Small intestine (tissue), 7 donors: ENCODE data around the gene DSG2. TPM values are rescaled to one million over a fixed set of nuclear protein-coding genes. Genes with fewer than 3 reads are reported as not detected.

Source experiments
- DNase-seq, 2 donors: peaks; one replicate each; pipeline versions ENCODE4 v3.0.0 to v3.0.0-alpha.2; 2013
- FAIRE-seq: peaks from 2 replicates; lab custom pipeline; 2012; peaks lifted over from hg19 to GRCh38; lab: Jason Lieb, UNC
- H3K27ac ChIP-seq, 3 donors: one replicate each; pipeline ENCODE4 v1.5.1; 2013; ENCODE audit warnings: low read length in 2 of 3, mild to moderate bottlenecking in 2 of 3, control low read depth in 1 of 3, inconsistent platforms in 1 of 3, low read depth in 1 of 3, moderate library complexity in 1 of 3
- H3K27me3 ChIP-seq, 3 donors: one replicate each; pipeline ENCODE4 v1.6.1; 2013; ENCODE audit warnings: low read length in 3 of 3, inconsistent platforms in 1 of 3; ENCODE audit not compliant: control insufficient read depth in 3 of 3, insufficient read depth in 3 of 3
- H3K36me3 ChIP-seq, 3 donors: one replicate each; pipeline ENCODE4 v1.6.1; 2013; ENCODE audit warnings: low read length in 3 of 3, inconsistent platforms in 1 of 3, low read depth in 1 of 3, mild to moderate bottlenecking in 1 of 3, moderate library complexity in 1 of 3; ENCODE audit not compliant: control insufficient read depth in 3 of 3, insufficient read depth in 2 of 3
- H3K4me1 ChIP-seq, 3 donors: one replicate each; pipeline ENCODE4 v1.6.1; 2013; ENCODE audit warnings: low read length in 2 of 3, inconsistent platforms in 1 of 3, low read depth in 1 of 3, mild to moderate bottlenecking in 1 of 3, moderate library complexity in 1 of 3; ENCODE audit not compliant: control insufficient read depth in 3 of 3, insufficient read depth in 2 of 3
- H3K4me3 ChIP-seq, 3 donors: one replicate each; pipeline ENCODE4 v1.5.1; 2013; ENCODE audit warnings: low read length in 3 of 3, control low read depth in 1 of 3, inconsistent platforms in 1 of 3, low read depth in 1 of 3, mild to moderate bottlenecking in 1 of 3, moderate library complexity in 1 of 3
- H3K9me3 ChIP-seq, 2 donors: one replicate each; pipeline ENCODE4 v1.6.1; 2013; ENCODE audit warnings: low read depth in 1 of 2, low read length in 1 of 2; ENCODE audit not compliant: control insufficient read depth in 2 of 2, insufficient read depth in 1 of 2
- WGBS, 3 donors: extraction: QIAGEN DNeasy Blood & Tissue Kit; methylation state at CpG; one replicate each; pipeline ENCODE4 v1.1.7; 2013; 5-methylcytosine and 5-hydroxymethylcytosine counted together
- polyA plus RNA-seq, 4 donors: library from polyadenylated mRNA; stranded (reverse) in 3 of 4; unstranded in 1 of 4; fragments of 200-250 nt in 3 of 4; fragments of 120-200 nt in 1 of 4; gene quantifications; one replicate each; pipeline versions ENCODE4 v1.2.1 to v1.2.3, GENCODE V29; 2013
- donor health status: healthy with polysubstance abuse.
- donor health status: control.
- donor health status: control.
- donor health status: Bipolar disorder and iron deficiency.
- donor health status: healthy.

The DSG2 gene
- polyA plus RNA-seq, 4 donors: 28.6 to 106 (median 47.9) TPM

DNA sequence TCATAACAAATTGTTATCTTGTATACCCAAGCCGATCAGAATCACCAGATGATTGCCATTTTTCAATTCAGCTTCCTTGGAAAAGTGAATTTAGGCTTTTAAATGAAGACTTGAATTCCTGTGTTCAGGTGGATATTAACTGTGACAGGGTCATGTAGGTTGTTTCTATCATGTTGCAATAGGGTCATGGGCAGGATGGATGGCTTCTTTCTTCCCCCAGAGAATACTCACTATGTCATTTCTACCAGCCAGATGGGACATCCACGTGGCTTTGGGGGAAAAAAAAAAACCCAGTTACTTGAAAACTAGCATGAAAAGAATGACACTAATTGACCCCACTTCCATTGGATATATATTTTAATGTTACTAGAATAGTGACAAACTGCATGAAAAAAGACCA lies 14.6 kb upstream of the DSG2 start:
- 65 to 85% (median 83%) methylated on average over 2 of the region's 2 CpGs for WGBS, 3 donors
- DNase-seq (no peak), FAIRE-seq (no peak)
- Histone ChIP-seq H3K27ac (no peak overlapping the region), H3K9me3 (no peaks in the 10 kb centered on the region), H3K27me3 (no peaks in the 10 kb centered on the region), H3K4me3 (no peak overlapping the region), H3K36me3 (no peaks in the 10 kb centered on the region), H3K4me1 (no peaks in the 10 kb centered on the region)

DNA sequence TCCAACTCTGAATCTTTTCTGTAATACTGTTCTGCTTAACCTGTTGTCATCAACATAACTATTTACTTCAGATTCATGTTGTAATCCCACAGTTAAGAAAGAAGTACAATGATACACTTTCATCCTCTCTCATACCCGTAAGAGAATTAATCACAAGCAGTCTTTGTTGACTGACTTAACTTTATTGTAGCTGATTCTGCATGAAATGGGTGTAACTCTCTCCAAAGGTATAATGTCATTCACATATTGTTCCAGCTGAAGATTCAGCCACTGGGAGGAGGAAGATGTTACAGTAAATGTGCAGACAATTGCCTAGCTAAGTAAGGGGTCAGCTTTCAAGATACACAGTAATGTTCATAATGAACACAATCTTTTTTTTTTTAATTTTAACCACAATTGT lies 13.5 kb upstream of the DSG2 start:
- no peak overlapping the region for H3K4me3 ChIP-seq
- FAIRE-seq (no peak), DNase-seq (no peak)
- H3K36me3 ChIP-seq: no peaks in the 10 kb centered on the region
- H3K9me3 ChIP-seq: no peaks in the 10 kb centered on the region
- 37 to 59% (median 51%) methylated on average over 1 of the region's 1 CpG for WGBS, 3 donors
- H3K27me3 ChIP-seq: no peaks in the 10 kb centered on the region
- H3K27ac ChIP-seq: no peak overlapping the region
- peaks cover 0 to 3% (median 0%) of the 10 kb centered on the region in 3 donors for H3K4me1 ChIP-seq

DNA sequence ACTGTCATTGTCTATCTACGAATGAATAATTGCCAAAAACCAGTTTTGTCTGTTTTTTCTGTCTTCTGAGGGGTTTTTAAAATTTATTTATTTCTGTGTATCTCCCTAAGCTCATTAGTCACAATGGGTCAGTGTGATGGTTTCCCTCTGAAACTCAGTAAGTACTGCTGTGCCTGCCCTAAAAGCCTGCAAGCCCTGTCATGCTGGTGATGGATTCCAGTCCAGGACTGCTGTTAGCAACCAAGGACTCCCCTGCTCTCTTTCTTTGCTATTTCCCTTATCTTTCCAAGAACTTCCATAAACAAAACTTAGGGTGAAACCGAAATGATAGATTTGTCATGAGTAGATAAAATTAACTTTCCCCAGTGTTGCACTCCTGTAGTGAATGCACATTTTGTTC lies 11.8 kb upstream of the DSG2 start:
- H3K4me1 ChIP-seq: peaks cover 0 to 9% (median 5%) of the 10 kb centered on the region in 3 donors
- WGBS, 3 donors: 58 to 74% (median 65%) methylated on average over 2 of the region's 2 CpGs
- H3K27ac ChIP-seq: no peak overlapping the region
- no peak for FAIRE-seq
- no peaks in the 10 kb centered on the region for H3K36me3 ChIP-seq
- H3K9me3 ChIP-seq: no peaks in the 10 kb centered on the region
- H3K27me3 ChIP-seq: no peaks in the 10 kb centered on the region
- DNase-seq: no peak
- H3K4me3 ChIP-seq: no peak overlapping the region

DNA sequence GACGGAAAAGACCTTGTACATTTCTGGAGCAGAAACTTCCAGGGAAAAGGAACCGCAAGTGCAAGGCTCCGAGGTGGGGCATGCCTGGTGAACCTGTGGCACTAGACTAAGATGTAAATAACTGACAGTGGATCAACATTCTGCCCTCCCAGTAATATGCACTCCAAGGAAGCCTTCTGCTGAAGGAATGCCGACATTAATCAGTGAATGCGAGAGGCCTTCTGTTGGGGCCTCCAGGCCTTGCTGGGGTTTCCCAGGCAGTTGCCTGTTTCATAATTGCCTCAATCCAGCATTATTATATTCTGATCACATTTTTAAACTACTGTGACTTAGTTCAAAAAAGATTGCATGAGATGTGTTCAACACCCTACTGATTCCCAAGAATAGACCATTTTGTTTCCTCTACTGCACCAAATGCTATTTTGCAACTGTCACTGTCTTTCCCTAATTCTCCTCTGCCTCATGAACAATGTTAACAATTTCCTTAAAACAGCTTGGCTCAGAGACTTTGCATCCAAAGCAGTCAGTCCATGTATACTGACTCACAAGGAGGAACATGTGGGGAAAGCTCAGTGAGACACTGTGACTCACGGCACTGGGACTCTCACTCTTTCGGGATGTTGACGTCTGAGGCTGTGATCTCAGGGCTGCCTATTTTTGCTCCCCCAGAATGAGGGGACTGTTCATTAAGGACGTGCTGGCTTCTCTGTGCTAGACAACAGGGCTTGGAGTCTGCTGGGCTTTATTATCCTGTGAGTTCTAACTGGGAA lies 10.5 kb upstream of the DSG2 start:
- no peak overlapping the region for H3K27ac ChIP-seq

DNA sequence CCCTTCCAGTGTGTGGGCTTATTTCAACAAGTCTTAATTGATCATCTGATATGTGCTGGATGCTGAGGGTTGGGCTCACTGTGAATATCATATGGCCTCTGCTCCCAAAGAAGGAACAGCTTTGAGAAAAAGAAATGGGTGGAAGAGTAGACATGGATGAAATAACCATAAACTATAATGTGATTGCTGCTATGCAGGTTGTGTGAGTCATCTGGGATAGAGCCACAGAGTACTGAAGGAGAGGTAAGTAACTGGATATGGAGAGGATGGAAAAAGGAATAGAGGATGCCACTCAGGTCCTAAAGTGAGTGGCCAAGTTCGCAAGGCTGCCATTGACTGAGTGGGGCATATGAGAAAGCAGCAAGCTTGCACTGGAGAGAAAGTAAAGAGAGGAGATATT lies 8.7 kb upstream of the DSG2 start:
- peaks cover 0 to 9% (median 5%) of the 10 kb centered on the region in 3 donors for H3K4me1 ChIP-seq

More for the DNA sequence above, 10.5 kb upstream of the DSG2 start:
- Histone ChIP-seq H3K9me3 (no peaks in the 10 kb centered on the region), H3K27me3 (no peaks in the 10 kb centered on the region), H3K4me3 (no peak overlapping the region), H3K36me3 (no peaks in the 10 kb centered on the region), H3K4me1 (peaks cover 0 to 9% (median 5%) of the 10 kb centered on the region in 3 donors)
- FAIRE-seq (no peak), DNase-seq (no peak)
- 85 to 93% (median 88%) methylated on average over 9 of the region's 9 CpGs for WGBS, 3 donors

DNA sequence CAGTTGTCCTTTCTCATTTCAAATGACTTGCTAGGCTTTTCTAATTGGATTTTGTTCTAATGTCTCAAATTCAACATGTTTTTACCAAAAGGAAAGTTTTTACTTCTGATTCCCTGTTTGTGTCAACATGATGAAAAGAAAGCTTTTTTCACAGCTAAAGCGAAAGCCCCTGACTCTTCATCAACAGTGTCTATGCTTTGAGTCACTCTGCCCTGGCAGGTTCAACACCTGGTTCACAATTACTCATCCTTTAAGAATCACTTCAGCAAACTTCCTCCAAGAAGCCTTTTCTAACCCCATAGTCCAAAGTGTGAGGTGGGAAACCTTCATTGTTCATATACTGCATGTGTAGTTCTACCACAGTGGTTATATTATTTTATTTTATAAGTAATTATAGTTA lies 7.6 kb upstream of the DSG2 start:
- no peaks in the 10 kb centered on the region for H3K9me3 ChIP-seq
- H3K4me3 ChIP-seq: no peak overlapping the region
- H3K27me3 ChIP-seq: peaks cover 0 to 4% (median 0%) of the 10 kb centered on the region in 3 donors
- WGBS, 3 donors: 13 to 59% (median 35%) methylated on average over 1 of the region's 1 CpG
- peak overlapping the region in 1 of 3 donors; percentile 8 for H3K27ac ChIP-seq
- peaks cover 0 to 9% (median 5%) of the 10 kb centered on the region in 3 donors for H3K4me1 ChIP-seq
- no peaks in the 10 kb centered on the region for H3K36me3 ChIP-seq
- FAIRE-seq: no peak
- DNase-seq: peak; percentile 77 to 86

More for the DNA sequence above, 8.7 kb upstream of the DSG2 start:
- peak overlapping the region in 1 of 3 donors; percentile 26 for H3K27ac ChIP-seq
- H3K27me3 ChIP-seq: no peaks in the 10 kb centered on the region
- H3K9me3 ChIP-seq: no peaks in the 10 kb centered on the region
- FAIRE-seq: no peak
- DNase-seq: peak in 1 of 2 donors; percentile 66
- no peak overlapping the region for H3K4me3 ChIP-seq
- H3K36me3 ChIP-seq: no peaks in the 10 kb centered on the region
- WGBS, 3 donors: 85 to 92% (median 90%) methylated on average over 1 of the region's 1 CpG

DNA sequence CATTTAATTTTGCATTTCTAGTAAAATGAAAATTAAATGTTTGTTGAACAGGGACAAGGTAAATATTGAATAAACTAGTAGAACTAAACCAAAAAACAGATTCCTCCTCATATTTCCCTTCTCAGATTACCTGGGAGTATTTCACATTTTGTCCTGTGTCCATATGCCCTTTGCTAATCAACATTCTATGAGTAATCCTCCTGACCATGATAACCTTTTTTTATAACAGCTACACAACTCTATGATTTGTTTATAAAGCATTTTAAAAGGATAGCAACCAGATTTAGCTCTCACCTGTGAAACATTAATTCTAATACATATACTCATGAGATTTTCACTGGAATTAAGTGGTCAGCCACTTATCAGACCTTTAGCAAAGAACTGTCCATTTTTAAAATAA lies 7.1 kb upstream of the DSG2 start:
- Histone ChIP-seq H3K9me3 (no peaks in the 10 kb centered on the region), H3K4me1 (peaks cover 0 to 9% (median 5%) of the 10 kb centered on the region in 3 donors), H3K36me3 (no peaks in the 10 kb centered on the region), H3K27ac (peak overlapping the region in 1 of 3 donors; percentile 8), H3K4me3 (no peak overlapping the region), H3K27me3 (peaks cover 0 to 4% (median 0%) of the 10 kb centered on the region in 3 donors)
- FAIRE-seq (no peak), DNase-seq (peak; percentile 23 to 73)

DNA sequence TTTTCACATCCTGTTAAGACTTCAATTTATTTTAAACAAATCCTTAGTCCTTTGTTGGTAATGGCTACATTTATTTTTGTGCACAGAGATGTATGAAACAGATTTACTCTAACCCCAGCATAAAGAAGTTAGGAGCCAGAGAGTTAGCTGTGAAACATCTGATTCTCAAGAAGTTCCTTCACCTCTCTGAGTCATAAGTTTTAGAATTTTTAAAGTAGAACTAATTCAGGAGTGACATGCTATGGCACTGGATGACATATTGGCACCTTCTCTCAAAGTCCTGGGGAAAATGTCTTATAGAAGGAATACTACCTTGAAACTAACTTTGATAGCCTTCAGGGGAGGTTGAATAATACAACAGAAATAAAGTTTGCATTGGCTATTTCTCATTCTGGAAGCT lies 6.4 kb upstream of the DSG2 start:
- Histone ChIP-seq H3K27ac (no peak overlapping the region), H3K4me1 (peaks cover 0 to 9% (median 5%) of the 10 kb centered on the region in 3 donors), H3K36me3 (no peaks in the 10 kb centered on the region), H3K4me3 (no peak overlapping the region), H3K27me3 (peaks cover 0 to 4% (median 0%) of the 10 kb centered on the region in 3 donors), H3K9me3 (no peaks in the 10 kb centered on the region)
- DNase-seq (no peak), FAIRE-seq (no peak)
